Activated CD8-positive, alpha-beta memory T cell treated with anti-CD3 and anti-CD28 coated beads for 1 hour (primary cell): ENCODE data around the gene PYDC1.
"Not testable (repeated sequence)": the region's sequence is repeated elsewhere in the genome, so short reads cannot be mapped to it uniquely, and the experiment has no call there.

Source experiments
- DNase-seq, 2 donors: peaks; one replicate each; pipeline ENCODE4 v3.0.0-alpha.2; 2020; ENCODE audit warnings: low read depth in 1 of 2; ENCODE audit errors: extremely low read depth in 1 of 2

Gene PYDC1

DNA sequence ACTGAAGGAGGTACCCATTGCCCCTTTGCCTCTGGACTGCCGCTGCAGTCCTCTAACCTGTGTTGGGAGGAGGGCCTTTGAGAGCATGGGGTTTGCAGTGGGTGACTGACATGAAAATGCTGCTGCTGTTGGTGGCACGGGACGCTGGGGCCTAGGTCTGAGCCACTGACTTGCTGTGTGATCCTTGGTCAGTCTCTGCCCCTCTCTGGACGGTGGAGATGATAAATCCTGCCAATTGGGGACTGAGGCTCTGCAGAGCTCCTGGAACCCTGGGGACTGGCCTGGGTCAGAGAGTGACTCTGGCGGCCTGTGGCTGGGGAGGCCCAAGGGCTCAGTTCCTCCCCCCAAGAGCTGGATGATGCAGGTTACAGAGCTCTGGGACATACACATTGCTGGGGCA, 6.1 kb upstream of the PYDC1 start:
- DNase-seq: no peak

DNA sequence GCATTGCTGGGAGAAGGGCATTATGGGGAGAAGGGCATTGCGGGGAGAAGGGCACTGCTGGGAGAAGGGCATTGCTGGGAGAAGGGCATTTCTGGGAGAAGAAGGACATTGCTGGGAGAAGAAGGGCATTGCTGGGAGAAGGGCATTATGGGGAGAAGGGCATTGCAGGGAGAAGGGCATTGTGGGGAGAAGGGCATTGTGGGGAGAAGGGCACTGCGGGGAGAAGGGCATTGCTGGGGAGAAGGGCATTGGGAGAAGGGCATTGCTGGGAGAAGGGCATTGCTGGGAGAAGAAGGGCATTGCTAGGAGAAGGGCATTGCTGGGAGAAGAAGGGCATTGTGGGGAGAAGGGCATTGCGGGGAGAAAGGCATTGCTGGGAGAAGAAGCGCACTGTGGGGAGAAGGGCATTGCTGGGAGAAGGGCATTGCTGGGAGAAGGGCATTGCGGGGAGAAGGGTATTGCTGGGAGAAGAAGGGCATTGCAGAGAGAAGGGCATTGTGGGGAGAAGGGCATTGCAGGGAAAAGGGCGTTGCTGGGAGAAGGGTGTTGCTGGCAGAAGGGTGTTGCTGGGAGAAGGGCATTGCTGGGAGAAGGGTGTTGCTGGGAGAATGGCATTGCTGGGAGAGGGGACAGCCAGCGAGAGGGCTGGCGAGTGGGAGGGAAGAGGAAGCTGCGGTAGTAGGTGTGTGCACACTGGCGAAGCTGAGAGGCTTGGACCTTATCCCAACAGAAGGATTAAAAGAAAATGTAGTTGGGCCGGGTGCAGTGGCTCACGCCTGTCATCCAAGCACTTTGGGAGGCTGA, 4.6 kb upstream of the PYDC1 start:
- DNase-seq: no peak

DNA sequence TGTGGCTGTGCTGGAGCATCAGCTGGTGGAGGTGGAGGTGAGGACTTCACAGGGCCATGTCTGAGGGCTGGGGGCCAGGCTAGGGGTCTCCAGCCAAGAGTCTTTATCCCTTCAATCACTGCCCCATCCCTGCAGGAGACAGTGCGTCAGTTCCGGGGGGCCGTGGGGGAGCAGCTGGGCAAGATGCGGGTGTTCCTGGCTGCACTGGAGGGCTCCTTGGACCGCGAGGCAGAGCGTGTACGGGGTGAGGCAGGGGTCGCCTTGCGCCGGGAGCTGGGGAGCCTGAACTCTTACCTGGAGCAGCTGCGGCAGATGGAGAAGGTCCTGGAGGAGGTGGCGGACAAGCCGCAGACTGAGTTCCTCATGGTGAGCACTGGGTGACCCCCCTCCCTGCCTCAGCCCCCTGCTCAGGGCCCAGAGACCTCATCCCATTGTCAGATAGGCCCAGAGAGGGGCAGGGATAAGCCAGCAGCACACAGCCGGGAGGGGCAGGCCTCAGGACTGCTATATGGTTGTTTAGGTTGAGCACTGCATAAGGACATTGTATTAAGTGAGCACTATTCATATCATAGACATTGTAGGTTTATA, 2.3 kb upstream of the PYDC1 start:
- DNase-seq: no peak

DNA sequence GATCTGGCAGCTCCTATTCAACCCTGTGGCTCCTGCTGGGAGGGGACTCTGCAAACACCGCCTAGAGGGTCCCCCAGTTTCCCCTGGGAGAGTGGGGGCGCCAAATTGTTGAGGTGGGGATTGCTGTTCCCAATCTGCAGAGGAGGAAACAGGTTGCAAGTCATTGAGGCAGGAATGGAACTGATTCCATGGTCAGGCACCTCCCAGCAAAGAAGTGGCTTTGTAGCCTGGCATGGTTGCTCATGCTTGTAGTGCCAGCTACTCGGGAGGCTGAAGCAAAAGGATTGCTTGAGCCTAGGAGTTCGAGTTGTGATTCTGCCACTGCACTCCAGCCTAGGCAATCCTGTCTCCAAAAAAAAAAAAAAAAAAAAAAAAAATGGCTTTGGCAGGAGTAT, 198 bp upstream of the PYDC1 start:
- DNase-seq: no peak

DNA sequence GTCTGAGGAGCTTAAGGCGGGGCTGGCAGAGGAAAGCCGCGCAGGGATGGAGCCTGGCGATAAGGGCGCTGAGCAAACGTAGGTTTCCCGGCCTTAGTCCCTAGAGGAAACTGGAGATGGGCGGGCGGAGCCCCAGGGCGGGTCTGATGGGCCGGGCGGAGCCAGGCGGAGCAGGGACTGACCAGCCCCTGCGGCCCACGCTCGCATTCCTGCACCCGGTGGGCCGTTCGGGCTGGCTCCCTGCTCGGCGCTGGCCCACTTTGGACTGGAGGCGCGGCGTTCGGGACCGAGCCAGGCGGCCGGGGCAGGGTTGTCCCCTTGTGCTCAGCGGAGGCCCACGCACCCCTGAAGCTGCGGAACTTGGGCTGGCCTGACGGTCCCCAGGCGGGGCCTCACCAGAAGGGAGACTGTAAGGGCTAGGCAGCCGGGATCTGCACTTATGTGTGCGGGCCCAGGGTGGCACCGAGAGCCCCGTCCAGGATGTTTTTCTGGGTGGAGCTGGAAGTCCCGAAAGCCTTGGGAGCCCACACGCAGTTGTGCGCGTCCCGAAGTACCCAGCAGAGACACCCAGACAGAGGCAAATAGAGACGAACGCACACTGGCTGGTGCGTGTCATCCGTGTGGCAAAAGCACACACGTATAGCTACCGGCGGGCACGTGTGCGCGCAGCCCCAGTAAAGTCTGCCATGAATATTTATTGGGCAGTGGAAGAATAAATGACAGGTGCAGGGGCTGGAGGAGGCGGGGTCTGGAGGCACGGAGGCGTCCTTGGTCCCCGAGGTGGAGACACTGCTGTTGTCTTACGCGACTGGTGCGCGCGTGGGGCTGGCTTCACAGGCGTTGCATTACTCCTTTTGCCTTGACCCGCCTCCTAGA, 1.4 kb downstream of the PYDC1 start:
- no peak for DNase-seq

DNA sequence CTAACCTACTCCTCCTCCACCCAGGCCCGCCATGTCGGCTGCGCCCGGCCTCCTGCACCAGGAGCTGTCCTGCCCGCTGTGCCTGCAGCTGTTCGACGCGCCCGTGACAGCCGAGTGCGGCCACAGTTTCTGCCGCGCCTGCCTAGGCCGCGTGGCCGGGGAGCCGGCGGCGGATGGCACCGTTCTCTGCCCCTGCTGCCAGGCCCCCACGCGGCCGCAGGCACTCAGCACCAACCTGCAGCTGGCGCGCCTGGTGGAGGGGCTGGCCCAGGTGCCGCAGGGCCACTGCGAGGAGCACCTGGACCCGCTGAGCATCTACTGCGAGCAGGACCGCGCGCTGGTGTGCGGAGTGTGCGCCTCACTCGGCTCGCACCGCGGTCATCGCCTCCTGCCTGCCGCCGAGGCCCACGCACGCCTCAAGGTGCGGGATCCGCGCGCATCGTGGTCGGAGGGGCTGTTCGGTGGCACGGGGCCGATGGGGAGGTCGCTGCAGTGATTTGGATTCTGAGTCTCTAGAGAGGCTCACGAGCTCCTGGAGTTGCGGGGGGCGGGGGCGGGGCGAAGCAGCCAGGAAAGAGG, 2.1 kb downstream of the PYDC1 start:
- no peak for DNase-seq

DNA sequence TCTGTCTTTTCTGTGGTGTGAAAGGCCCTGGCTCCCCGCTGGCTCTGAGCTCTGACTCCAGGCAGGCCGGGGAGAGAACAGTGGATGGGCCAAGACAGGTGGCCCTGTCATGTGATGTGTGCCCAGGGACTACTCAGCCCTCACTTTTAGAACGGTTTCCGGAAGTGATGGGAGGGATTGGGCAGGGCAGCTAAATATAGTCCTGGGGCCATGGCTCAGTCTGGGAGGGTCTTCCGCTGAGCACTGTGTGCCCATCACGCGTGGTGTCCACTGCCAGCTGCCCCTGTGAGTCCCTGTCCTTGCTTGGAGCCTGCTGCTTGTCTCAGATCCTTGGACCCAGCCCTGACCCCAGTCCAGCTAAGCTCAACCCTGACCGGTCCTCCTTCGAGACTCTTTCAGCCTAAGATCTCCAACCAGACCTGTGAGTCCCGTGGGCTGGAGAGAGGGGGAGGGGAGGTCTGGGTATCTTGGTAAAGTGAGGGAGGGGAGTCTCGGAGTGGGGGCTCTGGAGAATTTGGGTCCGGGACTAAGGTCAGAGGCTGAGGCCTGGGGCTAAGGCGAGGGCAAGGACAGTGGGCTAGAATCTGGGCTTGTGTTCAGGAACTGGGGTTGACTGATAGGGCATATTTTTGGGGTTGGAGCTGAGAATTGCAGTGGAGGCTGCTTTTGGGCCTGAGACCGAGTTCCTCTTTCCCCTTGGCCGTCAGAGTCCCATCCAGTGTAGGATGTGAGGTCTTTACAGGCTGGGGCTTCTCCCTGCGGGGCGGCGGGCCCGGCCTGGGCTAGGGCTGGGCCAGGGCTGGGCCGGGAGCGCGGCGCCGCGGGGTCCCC, 2.8 kb downstream of the PYDC1 start, which contains the start of gene TRIM72:
TRIM72 (plus strand) TSS at position 243 of the 831 bp plus-strand sequence. CDS start 620 bp downstream, outside the sequence.
- no peak for DNase-seq

DNA sequence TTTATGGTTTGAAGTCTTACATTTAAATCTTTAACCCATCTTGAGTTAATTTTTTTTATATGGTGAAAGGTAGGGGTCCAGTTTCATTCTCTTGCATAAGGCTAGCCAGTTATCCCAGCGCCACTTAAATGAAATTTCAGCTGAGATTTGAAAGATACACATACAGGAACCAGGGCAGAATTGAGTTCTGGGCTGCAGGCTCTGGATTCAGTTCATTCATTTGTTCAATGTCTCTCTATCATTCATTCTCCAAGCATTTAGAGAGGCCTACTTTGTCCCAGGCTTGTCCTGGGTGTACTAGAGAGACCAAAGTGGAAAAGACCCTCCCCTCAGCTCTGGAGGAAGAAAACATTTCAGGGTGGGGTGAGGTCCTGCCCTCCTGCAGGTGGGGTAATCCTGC, 3.6 kb downstream of the PYDC1 start:
- no peak for DNase-seq

DNA sequence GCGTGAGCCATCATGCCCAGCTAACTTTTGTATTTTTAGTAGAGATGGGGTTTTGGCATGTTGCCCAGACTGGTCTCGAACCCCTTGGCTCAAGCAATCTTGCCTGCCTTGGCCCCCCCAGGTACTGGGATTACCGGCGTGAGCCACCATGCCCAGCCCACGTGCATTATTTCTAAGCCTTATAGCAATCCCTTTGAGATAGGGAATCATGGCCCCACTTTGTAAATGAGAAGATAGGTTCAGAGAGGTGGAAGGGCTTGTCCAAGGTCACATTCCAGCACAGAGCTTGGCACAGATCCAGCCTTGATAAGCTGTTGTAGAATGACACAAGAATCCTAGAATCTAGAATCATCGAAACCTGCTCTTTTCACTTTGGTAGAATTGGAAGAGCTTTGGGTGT, 10.2 kb downstream of the PYDC1 start:
- DNase-seq: no peak

DNA sequence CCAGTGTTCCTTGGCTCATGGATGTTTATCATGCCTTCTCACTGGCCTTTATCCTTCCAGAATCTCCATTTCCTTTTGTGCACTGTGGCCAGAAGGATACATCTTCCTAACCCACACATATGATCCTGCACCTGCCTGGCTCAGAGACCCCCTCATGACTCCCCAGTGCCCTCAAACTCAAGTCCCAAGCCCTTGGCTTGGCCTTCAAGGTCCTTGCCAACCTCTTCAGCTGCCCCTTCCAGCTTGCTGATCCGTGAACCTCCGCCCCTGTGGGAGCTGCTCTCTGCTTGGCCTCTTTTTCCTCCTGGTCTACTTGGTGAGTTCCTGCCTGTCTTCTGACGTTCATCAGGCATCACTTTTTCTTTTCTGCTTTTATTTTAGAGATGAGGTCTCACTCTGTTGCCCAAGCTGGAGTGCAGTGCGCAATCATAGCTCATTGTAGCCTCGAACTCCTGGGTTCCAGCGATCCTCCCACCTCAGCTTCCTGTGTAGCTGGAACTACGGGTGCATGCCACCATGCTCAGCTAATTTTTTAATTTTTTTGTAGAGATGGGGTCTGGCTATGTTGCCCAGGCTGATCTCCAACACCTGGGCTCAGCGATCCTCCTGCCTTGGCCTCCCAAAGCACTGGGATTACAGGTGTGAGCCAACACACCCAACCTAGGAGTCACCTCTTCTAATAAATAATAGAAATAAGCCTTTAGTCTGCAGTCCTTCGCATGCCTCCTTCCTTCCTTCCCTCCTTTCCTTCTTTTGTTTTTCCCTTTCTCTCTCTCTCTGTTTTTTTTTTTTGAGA, 11.9 kb downstream of the PYDC1 start:
- no peak for DNase-seq

DNA sequence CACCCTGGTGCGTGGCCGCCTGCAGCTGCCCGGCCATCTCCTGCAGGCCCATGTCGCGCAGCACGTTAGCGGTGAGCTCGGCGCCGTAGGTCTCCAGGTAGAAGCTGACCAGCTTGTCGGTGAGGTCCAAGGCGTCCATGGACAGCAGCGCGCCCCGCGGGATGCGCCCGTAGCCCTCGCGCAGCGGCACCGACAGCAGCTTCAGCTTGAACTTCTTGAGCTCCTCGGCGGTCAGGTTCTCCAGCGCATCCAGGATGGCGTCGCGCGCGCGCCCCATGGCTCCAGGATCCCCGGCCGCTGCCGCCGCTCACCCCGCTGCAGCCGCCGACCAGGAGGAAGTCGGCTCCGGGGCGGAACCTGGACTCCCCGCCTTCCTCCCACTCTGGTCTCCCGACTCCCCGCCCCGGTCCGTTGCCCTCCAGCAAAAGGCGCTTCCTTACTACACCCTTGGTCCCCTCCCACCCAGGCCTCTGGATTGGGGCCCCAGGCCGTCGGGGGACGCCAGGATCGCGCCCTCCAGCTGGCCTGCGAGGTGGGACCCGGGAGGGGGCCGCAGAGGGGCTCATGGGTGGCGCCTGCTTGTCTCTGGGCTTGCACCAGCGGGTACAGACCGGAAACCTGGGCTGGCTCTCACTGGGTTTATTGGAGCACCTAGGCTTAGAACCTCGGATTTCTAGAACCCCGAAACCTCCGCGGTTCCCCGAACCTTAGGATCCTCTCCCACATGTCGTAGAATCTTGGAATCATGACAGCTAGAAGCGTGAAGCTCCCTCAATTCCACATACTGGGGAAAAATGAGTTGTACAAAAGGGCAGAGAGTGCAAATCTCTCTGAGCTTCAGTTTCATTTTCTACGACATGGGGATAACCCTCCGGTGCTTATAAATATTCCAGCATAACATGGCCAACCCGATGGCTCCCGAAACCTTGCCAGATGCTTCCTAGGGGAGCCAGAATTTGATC, 14.2 kb downstream of the PYDC1 start, which contains the start of gene PYCARD:
PYCARD (minus strand) TSS at position 347 of the 962 bp plus-strand sequence; CDS start at position 277, 70 bp downstream.
- DNase-seq: no peak

DNA sequence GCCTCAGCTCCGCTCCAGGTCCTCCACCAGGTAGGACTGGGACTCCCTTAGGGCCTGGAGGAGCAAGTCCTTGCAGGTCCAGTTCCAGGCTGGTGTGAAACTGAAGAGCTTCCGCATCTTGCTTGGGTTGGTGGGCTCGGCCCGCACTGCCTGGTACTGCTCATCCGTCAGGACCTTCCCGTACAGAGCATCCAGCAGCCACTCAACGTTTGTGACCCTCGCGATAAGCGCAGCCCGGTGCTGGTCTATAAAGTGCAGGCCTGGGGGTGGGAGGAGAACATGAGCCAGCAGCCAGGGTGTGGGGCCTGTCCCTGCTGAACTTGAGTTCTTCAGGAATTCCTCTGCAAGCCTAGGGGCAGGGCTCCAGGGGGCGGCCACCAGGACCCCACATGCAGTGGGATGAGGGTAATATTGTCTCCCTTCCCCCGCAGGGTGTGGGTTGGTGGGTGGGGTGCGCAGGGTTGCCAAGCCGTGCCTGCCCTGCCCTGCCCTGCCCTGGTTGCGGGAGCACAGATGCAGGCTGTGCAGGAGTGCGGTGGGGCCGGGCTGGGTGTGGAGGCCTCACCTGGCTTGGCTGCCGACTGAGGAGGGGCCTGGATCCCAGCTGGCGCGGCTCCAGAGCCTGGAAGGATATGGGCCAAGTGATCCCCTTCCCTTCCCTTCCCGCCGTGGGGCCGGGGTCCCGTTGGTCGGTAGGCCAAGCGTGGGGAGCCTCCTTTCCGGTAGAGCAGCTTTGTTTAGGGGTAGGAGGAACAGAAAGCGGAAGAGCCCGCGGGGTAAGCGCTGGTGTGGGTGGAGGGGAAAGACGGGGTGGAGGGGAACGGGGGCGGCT, 15.1 kb downstream of the PYDC1 start:
- DNase-seq: no peak

DNA sequence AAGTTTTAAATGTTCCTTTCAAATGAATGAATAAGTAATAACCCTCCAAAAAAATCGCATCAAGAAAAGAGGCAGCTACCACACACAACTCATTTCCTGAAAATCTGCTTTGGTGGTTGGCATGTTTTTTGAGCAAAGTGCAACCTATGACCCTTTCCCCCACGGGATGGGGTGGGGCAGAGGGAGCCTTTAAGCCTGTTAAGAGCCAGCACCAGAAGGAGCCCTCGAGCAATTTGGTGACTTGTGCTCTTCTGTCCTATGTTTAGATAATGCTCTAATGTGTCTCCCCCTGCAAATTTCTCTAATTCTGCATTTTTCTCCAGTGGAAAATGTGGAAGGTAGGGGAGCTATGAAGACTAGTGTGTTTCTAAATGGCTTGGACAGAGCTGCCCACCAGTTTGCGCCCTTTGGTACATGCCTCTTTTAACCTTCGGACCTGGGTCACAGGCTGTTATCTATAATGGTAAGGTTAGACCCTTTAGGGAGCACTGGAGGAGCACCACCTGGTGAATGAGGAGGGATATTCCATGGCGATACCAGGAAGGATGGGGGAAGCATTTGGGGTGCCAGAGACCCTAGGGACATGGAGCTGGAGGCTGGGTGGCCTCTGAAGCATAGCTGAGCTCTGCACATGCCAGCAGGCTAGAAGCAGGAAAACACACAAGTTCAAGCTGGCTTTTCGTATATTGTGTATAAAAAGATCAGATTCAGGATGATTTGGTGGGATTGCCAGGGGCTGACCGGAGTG, 15.9 kb downstream of the PYDC1 start:
- DNase-seq: no peak

DNA sequence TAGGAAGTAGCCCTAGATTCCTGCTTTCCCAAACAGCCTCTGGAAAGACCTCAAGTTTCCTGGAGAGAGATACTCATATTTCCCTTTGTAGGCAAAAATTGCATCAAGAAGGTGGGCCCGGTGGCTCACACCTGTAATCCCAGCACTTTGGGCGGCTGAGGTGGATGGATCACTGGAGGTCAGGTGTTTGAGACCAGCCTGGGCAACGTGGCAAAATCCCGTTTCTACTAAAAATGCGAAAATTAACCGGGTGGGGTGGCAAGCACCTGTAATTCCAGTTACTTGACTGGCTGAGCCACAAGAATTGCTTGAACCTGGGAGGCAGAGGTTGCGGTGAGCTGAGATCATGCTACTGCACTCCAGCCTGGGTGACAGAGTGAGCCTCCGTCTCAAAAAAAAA, 16.8 kb downstream of the PYDC1 start:
- not testable (repeated sequence) for DNase-seq

DNA sequence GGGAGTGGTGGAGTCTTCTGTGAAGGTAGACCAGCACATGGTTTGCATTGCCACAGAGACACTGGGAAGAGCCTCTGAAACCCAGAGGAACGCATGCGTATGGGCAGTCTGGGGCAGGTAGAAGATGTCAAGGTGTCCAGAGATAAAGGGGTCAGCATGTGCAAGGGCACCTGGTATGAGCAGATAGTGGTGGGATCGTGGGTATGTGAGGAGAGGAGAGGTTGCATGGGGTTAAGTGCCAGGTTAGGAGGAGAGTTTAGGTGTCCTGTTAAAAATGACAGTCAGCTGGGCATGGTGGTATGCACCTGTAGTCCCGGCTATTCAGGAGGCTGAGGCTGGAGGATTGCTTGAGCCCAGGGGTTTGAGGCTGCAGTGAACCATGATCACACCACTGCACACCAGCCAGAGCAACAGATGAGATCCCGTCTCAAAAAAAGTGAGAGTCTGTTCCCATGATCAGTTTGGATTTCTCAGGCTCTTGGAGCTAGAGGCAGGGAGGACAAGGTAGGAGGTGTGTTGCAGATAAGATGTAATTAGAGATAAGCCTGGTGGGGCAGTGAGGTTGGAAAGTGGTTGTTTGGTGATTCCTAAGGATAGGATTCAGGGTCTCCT, 17.4 kb downstream of the PYDC1 start:
- DNase-seq: no peak

DNA sequence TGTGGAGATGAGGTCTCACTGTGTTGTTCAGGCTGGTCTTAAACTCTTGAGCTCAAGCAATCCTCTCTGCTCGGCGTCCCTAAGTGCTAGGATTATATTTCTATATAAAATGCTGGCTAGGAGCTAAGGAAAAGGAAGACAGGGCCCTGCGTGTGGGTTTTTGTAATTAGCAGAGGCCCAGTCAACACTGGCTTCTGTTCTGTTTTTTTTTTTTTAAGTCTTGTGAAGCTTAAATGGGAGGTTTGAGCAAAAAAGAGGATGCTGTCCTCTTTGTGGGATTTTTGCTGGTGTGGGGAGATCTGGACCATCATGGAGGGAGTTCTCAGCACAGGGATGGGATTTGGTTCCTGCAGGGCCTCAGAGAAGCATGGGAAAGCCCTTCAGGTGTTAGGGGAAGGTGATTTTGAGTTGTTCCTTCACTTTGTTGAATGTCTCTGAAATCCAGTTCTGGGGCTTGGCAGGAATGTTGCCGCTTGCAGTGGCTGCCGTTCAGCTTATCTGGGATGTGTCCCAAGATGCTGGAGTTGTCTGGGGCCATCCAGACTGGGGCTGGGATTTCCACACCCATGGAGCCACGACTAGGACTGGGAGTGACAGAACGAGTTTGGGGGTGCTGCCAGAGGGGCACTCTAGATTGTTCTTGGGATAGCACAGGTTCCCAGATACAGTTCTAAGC, 18.6 kb downstream of the PYDC1 start:
- DNase-seq: no peak
